ENCODE results near the gene DNASE1. TPM values are rescaled to one million over a fixed set of nuclear protein-coding genes. Genes with fewer than 3 reads are reported as not detected.

The DNASE1 gene
- total RNA-seq, 2 experiments from 2014 or later = 9.0 to 10.9 TPM

DNA sequence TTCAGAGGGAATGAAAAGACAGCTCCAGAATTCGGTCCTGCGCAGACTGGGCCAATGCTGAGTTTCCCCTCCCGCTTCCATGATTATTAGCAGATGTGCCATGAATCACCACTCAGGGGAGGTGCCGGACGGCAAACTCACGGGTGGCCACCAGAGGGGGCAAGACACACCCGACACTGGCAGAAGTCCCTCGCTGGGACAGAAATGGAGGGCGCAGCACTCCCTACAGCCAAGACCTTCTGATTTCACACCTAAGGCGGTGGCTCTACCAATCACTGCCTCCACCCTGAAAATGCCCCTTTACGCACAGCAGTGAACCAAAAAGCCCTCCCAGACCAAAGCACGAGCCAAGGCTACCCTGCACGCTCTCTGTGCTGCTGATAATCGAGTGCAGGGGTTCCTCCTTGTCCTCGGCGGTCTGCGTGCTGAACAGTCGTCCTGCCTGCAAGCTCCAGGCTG, 36.0 kb downstream of the DNASE1 start:
- CTCF ChIA-PET = interaction anchor here (0.5 to 1.4 kb wide), 6 partner anchors 10 to 188 kb away, joined by 3 to 4 read pairs (median 3); no protein-coding TSS in a partner anchor
- POLR2A ChIA-PET = no interaction called here

DNA sequence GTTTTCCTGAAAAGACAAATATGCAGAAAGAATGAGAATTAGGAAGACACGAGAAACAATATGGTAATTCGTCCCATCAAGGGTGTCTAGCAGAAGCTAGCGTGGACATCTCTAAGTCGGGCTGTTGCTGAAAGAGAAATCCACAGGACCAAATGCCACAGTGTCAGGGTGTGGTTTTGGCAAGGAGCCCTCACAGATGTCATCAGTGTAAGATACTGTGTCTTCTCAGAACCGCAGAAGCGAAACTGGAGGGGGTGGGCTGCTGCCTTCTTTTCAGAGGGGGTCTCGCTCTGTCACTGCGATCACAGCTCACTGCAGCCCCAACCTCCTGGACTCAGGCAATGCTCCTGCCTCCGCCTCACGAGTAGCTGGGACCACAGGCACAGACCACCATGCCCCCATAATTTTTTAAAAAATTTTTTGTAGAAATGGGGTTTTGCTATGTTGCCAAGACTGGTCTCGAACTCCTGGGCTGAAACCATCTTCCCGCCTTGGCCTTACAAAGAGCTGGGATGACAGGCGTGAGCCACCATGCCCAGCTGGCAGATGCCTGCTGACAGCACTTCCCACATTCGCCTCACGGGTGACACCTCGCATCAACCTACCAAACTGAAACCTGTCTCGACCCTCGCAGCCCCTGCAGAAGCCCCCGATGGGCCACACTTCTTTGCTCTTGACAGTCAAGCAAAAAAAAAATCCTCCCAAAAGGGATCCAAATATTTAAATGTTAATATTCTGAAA, 36.7 kb downstream of the DNASE1 start:
- POLR2A ChIA-PET = no interaction called here
- CTCF ChIA-PET = interaction anchor here (0.6 to 1.4 kb wide), 4 partner anchors 9 to 187 kb away, joined by 3 to 4 read pairs (median 4); no protein-coding TSS in a partner anchor

GRCh38 chr16:3691761-3692160, 37.3 kb downstream of the DNASE1 start:
- CTCF ChIA-PET = interaction anchor here (1.2 kb wide), 1 partner anchor 9 kb away, joined by 4 read pairs; no protein-coding TSS in a partner anchor
- POLR2A ChIA-PET = no interaction called here

GRCh38 chr16:3694051-3694450, 39.6 kb downstream of the DNASE1 start:
- CTCF ChIA-PET = no interaction called here

GRCh38 chr16:3695610-3696369, 41.3 kb downstream of the DNASE1 start:
- POLR2A ChIA-PET = no interaction called here
- CTCF ChIA-PET = no interaction called here

More at GRCh38 chr16:3694051-3694450, 39.6 kb downstream of the DNASE1 start:
- POLR2A ChIA-PET = no interaction called here

DNA sequence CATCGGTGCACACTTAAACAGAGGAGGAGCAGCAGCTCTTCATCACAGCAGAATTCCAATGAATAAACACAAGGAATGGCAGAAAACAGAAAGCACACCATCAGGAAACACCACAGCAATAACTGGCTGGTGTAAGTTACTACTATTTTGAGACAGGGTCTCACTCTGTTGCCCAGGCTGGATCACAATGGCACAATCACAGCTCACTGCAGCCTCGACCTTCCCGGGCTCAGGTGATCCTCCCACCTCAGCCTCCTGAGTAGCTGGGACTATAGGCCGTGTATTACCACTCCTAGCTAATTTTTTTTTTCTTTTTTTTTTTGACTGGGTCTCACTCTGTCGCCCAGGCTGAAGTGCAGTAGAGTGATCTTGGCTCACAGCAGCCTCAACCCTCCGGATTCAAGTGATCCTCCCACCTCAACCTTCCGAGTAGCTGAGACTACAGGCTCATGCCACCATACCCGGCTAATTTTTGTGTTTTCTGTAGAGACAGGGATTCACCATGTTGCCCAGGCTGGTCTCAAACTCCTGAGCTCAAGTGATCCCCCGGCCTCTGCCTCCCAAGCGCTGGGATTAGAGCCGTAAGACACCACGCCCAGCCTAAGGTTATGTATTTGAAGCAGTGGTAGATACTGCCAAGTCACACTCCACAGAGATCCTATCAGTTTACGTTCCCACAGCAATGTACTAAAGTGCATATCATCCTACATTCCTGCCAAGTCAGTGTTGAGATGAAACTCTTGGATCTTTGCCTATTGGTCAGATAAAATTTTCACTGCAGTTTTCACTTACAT, 42.1 kb downstream of the DNASE1 start:
- ChIA-PET POLR2A (no interaction called here), CTCF (no interaction called here)

DNA sequence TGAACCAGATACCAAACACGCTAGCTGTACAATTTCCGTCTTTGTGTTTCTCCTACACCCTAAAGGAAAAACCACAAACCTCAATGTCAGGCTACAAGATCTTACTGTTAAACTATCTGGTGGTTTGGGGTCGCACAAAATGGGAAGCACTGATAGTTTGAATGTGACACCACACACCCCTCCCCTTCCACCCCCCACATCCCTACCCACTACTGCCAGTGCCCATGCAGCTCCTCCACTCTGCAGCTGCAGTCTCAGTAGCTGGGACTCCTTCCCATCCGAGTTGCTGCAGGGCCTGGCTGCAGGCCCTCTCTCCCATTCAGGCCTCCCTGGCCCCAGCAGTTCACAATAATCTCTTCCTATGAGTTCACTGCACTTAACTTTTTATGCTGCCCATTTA, 44.5 kb downstream of the DNASE1 start:
- CTCF ChIA-PET = no interaction called here
- POLR2A ChIA-PET = no interaction called here

- POLR2A ChIA-PET = no interaction called here
- CTCF ChIA-PET = interaction anchor here (0.8 kb wide), 1 partner anchor 17 kb away, joined by 3 read pairs; no protein-coding TSS in a partner anchor
Measured at GRCh38 chr16:3701531-3701930, 47.0 kb downstream of the DNASE1 start.

DNA sequence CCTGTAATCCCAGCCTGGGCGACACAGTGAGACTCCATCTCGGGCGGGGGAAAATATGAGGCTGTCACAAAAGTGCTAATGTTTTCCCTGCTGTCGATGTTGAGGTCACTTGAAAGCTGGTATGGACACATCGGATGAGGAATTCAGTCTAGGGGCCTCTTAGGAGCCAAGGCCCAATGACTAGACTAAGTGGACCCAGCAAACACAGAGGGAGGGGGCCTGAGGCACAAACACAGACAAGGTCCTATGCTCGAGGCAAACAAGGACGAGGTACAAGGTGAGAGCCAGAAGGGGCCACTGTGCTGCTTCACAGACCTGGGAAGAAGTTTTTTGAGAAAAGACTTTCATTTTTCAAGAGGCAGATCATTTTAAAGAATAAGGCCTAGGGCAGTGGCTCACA, 47.6 kb downstream of the DNASE1 start:
- ChIA-PET POLR2A (no interaction called here), CTCF (interaction anchor here (0.8 kb wide), 1 partner anchor 17 kb away, joined by 3 read pairs; no protein-coding TSS in a partner anchor)

DNA sequence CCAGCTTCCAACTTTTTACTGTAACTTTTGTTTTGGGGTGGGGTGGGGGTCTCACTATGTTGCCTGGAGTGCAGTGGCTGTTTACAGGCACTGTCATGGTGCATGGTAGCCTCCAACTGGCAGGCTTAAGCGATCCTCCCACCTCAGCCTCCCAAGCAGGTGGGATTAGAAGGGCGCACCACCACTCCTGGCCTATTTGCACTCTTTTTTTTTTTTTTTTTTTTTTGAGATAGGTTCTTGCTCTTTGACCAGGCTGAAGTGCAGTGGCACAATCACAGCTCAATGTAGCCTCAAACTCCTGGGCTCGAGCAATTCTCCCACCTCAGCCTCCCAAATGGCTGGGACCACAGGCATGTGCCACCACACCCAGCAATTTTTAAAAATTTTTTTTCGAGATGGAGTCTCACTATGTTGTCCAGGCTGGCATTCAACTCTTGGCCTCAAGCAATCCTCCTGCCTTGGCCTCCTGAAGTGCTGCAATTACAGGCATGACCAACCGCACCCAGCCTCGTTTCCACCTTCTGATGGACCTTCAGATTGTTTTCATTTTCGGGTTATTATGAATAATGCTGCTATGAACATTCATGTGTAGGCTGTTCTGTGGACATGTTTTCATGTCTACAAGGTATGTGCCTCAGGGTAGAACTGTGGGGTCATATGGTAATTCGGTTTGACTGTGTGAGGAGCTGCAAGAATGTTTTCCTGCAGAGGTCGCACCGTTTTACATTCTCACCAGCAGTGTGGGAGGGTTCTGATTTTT, 51.9 kb downstream of the DNASE1 start:
- POLR2A ChIA-PET = no interaction called here
- CTCF ChIA-PET = interaction anchor here (0.6 to 0.7 kb wide), 2 partner anchors 32 to 172 kb away, joined by 3 read pairs; no protein-coding TSS in a partner anchor

Other genes with a start within 250 kb of the DNASE1 start
- 1 to 10 TPM; 1.9 to 2.2 TPM for gene ZNF597, start 211.2 kb upstream of the DNASE1 start, total RNA-seq
- 10 to 100 TPM; 34.4 to 36.5 TPM for gene NAA60, start 211.0 kb upstream of the DNASE1 start, total RNA-seq
- not detected for gene C16orf90, start 159.2 kb upstream of the DNASE1 start, total RNA-seq
- gene CLUAP1, start 153.7 kb upstream of the DNASE1 start, total RNA-seq = 10 to 100 TPM; 13.8 to 15.4 TPM
- 10 to 100 TPM; 12.6 TPM for gene NLRC3, start 77.3 kb upstream of the DNASE1 start, total RNA-seq
- gene SLX4, start 43.1 kb upstream of the DNASE1 start, total RNA-seq = 10 to 100 TPM; 11.5 to 12.5 TPM
- gene TRAP1, start 62.8 kb downstream of the DNASE1 start, total RNA-seq = 100 to 1,000 TPM; 331 to 335 TPM
- 10 to 100 TPM; 31.6 to 31.9 TPM for gene CREBBP, start 226.0 kb downstream of the DNASE1 start, total RNA-seq